CD4-positive, CD25-positive, alpha-beta regulatory T cell (primary cell): ENCODE measurements around the gene ANKRD44. TPM values are rescaled to one million over a fixed set of nuclear protein-coding genes. Genes with fewer than 3 reads are reported as not detected.
"Not testable (repeated sequence)": the region's sequence is repeated elsewhere in the genome, so short reads cannot be mapped to it uniquely, and the experiment has no call there.

ENCODE experiments used
- ATAC-seq, 2 donors: fragments of 150-1000 bp; cut with Tn5 transposase; one replicate each; pipeline ENCODE4 v1.10.0; 2021; ENCODE audit warnings: low read depth in 2 of 2, moderate number of reproducible peaks in 2 of 2, moderate library complexity in 1 of 2
- DNase-seq, 3 donors: peaks; one replicate each; pipeline versions ENCODE4 v3.0.0 to v3.0.0-alpha.2; 2012 to 2022; ENCODE audit warnings: mixed read lengths in 1 of 3
- H3K27ac ChIP-seq: one replicate; pipeline ENCODE4 v1.7.0; 2013; ENCODE audit warnings: mild to moderate bottlenecking, low read length; ENCODE audit not compliant: insufficient read depth, poor library complexity, severe bottlenecking
- H3K27me3 ChIP-seq: one replicate; pipeline ENCODE4 v1.7.0; 2013; ENCODE audit warnings: low read length; ENCODE audit not compliant: control insufficient read depth, insufficient read depth
- H3K36me3 ChIP-seq: one replicate; pipeline ENCODE4 v1.7.0; 2013; ENCODE audit warnings: mild to moderate bottlenecking, low read length, moderate library complexity; ENCODE audit not compliant: control insufficient read depth, insufficient read depth
- H3K4me1 ChIP-seq: 2 replicates; pipeline ENCODE4 v1.7.0; 2013; ENCODE audit warnings: mild to moderate bottlenecking, low read length; ENCODE audit not compliant: insufficient read depth, control insufficient read depth, poor library complexity, severe bottlenecking
- H3K4me3 ChIP-seq: one replicate; pipeline ENCODE4 v1.7.0; 2013; ENCODE audit warnings: low read depth, mild to moderate bottlenecking, low read length, moderate library complexity
- H3K9me3 ChIP-seq, 2 experiments: 1 replicate in 1 of 2; 2 replicates in 1 of 2; pipeline ENCODE4 v1.7.0; 2013; ENCODE audit warnings: low read length in 2 of 2, mild to moderate bottlenecking in 1 of 2, moderate library complexity in 1 of 2; ENCODE audit not compliant: control insufficient read depth in 2 of 2
- H3K27ac Mint-ChIP-seq, 3 donors: one replicate each; pipeline ENCODE4 v1.8.0; 2020 to 2022; ENCODE audit warnings: mild to moderate bottlenecking in 3 of 3, mixed read lengths in 3 of 3, moderate library complexity in 2 of 3
- H3K27me3 Mint-ChIP-seq: one replicate; pipeline ENCODE4 v1.8.0; 2022; ENCODE audit warnings: mild to moderate bottlenecking, mixed read lengths
- H3K36me3 Mint-ChIP-seq: one replicate; pipeline ENCODE4 v1.8.0; 2020; ENCODE audit warnings: mixed read lengths
- H3K4me1 Mint-ChIP-seq, 4 donors: one replicate each; pipeline ENCODE4 v1.8.0; 2020 to 2022; ENCODE audit warnings: mixed read lengths in 4 of 4, mild to moderate bottlenecking in 1 of 4
- H3K4me3 Mint-ChIP-seq, 4 donors: one replicate each; pipeline ENCODE4 v1.8.0; 2020 to 2022; ENCODE audit warnings: mild to moderate bottlenecking in 4 of 4, mixed read lengths in 4 of 4, moderate library complexity in 3 of 4
- H3K9me3 Mint-ChIP-seq, 7 donors: one replicate each; pipeline ENCODE4 v1.8.0; 2020 to 2022; ENCODE audit warnings: mixed read lengths in 7 of 7, mild to moderate bottlenecking in 3 of 7, moderate library complexity in 2 of 7
- polyA plus RNA-seq, 4 donors: library from polyadenylated mRNA; unstranded; fragments of 300-500 nt; fragmentation: Illumina TruSeq; gene quantifications; one replicate each; pipeline ENCODE4 v1.2.3, GENCODE V29; 2021
- total RNA-seq: library from RNA; stranded (reverse); gene quantifications from one replicate; pipeline ENCODE4 v1.2.3, GENCODE V29; 2022

Gene ANKRD44
- total and polyA plus RNA-seq, 5 donors from 2014 or later = 69.6 to 301 (median 85.0) TPM

DNA sequence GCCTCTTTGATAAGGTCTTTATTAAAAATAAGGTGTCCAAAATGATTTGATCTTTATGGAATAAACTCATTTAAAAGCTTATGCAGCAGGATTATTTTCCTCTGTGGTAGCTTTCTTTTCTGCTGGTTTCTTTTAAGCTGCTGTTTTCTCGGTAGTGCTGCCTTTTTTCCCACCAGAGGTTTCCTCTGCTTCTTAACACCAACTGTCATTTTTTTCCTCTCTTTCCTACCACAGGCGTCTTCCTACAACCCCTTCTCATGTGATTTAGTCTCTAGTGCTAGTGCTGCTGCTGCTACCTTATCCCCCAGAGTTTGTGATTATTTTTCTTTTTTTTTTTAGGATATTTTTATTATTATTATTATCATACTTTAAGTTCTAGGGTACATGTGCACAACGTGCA lies 281.9 kb downstream of the ANKRD44 start:
- peaks cover 71% of the 10 kb centered on the region for H3K36me3 Mint-ChIP-seq
- H3K36me3 ChIP-seq = peaks cover 77% of the 10 kb centered on the region

DNA sequence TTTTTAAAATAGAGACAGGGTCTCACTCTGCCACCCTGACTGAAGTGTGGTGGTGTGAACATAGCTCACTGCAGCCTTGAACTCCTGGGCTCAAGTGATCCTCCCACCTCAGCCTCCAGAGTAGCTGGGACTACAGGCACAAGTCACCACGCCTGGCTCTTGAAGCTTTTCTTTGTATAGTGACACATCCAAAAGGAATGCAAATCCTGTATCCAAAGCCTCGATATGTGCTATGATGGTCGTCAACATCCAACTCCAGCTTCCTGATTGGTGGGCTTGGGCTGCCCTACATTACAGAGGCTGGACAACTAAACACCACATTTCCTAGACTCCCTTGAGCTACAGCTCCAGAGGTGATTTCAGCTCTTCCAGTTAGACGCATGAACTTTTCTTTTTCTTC lies 282.4 kb downstream of the ANKRD44 start:
- Mint-ChIP-seq H3K4me3 (no peak overlapping the region), H3K36me3 (peaks cover 70% of the 10 kb centered on the region), H3K9me3 (peaks cover 0 to 5% (median 3%) of the 10 kb centered on the region in 7 donors), H3K27ac (peak overlapping the region; percentile 69 to 89 (median 83)), H3K27me3 (no peaks in the 10 kb centered on the region), H3K4me1 (peaks cover 29 to 33% (median 30%) of the 10 kb centered on the region in 4 donors)
- Histone ChIP-seq H3K27ac (no peak overlapping the region), H3K9me3 (no peaks in the 10 kb centered on the region), H3K27me3 (no peaks in the 10 kb centered on the region), H3K36me3 (peaks cover 77% of the 10 kb centered on the region), H3K4me3 (no peak overlapping the region), H3K4me1 (peaks cover 13% of the 10 kb centered on the region)
- ATAC-seq (no peak), DNase-seq (no peak)

More for the DNA sequence above, 281.9 kb downstream of the ANKRD44 start:
- Histone ChIP-seq H3K9me3 (no peaks in the 10 kb centered on the region), H3K4me1 (peaks cover 13% of the 10 kb centered on the region), H3K4me3 (no peak overlapping the region), H3K27ac (no peak overlapping the region), H3K27me3 (no peaks in the 10 kb centered on the region)
- Mint-ChIP-seq H3K4me1 (peaks cover 33 to 34% (median 33%) of the 10 kb centered on the region in 4 donors), H3K27me3 (no peaks in the 10 kb centered on the region), H3K27ac (peak overlapping the region; percentile 69 to 89 (median 83)), H3K4me3 (no peak overlapping the region), H3K9me3 (peaks cover 0 to 5% (median 1%) of the 10 kb centered on the region in 7 donors)
- ATAC-seq (no peak), DNase-seq (no peak)

DNA sequence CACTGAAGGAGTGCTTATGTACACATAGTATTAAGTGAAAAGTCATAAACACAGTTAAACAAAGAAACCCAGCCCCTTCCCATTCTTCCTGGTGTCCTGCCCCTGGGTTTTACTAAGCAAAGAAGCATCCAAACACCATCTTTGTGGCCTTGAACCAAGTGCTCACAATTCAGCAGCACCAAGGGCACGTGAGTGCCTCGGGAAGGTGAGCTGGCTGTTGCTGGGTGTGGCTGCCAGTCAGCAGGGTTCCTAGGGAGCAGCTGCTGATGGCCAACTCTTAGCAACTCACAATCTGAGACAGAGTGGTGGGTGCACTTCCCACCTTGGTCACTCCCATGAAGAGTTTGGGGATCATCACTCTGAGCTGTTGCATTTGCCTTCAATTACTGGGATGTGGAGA lies 286.4 kb downstream of the ANKRD44 start:
- Histone ChIP-seq H3K27ac (no peak overlapping the region), H3K4me1 (no peaks in the 10 kb centered on the region), H3K36me3 (peaks cover 63% of the 10 kb centered on the region), H3K9me3 (no peaks in the 10 kb centered on the region), H3K4me3 (no peak overlapping the region), H3K27me3 (no peaks in the 10 kb centered on the region)
- Mint-ChIP-seq H3K36me3 (peaks cover 71% of the 10 kb centered on the region), H3K4me1 (peaks cover 14 to 18% (median 17%) of the 10 kb centered on the region in 4 donors), H3K27me3 (no peaks in the 10 kb centered on the region), H3K4me3 (peak overlapping the region in 1 of 4 donors; percentile 21), H3K9me3 (peaks cover 0 to 5% (median 2%) of the 10 kb centered on the region in 7 donors), H3K27ac (peak overlapping the region in 1 of 3 donors; percentile 15)
- ATAC-seq = no peak
- DNase-seq = no peak

DNA sequence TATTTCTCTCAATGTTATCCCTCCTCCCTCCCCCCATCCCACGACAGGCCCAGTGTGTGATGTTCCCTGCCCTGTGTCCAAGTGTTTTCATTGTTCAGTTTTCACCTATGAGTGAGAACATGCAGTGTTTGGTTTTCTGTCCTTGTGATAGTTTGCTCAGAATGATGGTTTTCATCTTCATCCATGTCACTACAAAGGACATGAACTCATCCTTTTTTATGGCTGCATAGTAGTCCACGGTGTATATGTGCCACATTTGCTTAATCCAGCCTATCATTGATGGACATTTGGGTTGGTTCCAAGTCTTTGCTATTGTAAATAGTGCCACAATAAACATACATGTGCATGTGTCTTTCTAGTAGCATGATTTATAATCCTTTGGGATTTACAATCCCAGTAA lies 289.7 kb downstream of the ANKRD44 start:
- not testable (repeated sequence) for H3K27me3 Mint-ChIP-seq, H3K4me3 ChIP-seq, H3K9me3 Mint-ChIP-seq, DNase-seq, H3K27me3 ChIP-seq, ATAC-seq, H3K27ac ChIP-seq, H3K4me3 Mint-ChIP-seq, H3K9me3 ChIP-seq, H3K4me1 ChIP-seq
- H3K4me1 Mint-ChIP-seq = peaks cover 6 to 13% (median 12%) of the 10 kb centered on the region in 4 donors
- H3K27ac Mint-ChIP-seq = peak overlapping the region in 1 of 3 donors; percentile 72
- peaks cover 64% of the 10 kb centered on the region for H3K36me3 ChIP-seq
- H3K36me3 Mint-ChIP-seq = peaks cover 61% of the 10 kb centered on the region

DNA sequence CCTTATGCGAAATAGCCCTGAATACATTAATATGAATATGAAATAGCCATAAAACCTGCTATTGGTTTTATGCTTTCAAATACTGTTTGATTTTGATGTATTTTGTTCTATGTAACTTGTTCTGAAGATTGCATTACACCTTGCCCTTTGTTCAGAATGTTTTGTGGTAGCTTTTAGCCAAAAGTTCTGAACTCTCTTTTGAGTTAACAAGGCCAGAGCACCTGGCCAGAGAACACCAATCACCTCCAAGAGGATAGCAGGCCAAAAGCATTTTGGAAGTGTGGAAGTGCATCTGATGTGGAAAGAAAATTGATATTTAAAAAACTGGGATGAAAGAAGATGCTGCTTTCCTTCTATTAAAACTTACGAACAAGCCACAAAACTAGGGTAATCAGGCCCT lies 297.5 kb downstream of the ANKRD44 start:
- Histone ChIP-seq H3K27me3 (no peaks in the 10 kb centered on the region), H3K36me3 (peaks cover 77% of the 10 kb centered on the region), H3K9me3 (no peaks in the 10 kb centered on the region), H3K27ac (no peak overlapping the region), H3K4me3 (no peak overlapping the region), H3K4me1 (no peaks in the 10 kb centered on the region)
- no peak for DNase-seq
- Mint-ChIP-seq H3K9me3 (no peaks in the 10 kb centered on the region), H3K4me3 (no peak overlapping the region), H3K27ac (peak overlapping the region in 2 of 3 donors; percentile 37 to 83), H3K4me1 (peaks cover 11 to 22% (median 17%) of the 10 kb centered on the region in 4 donors), H3K27me3 (no peaks in the 10 kb centered on the region), H3K36me3 (peaks cover 48% of the 10 kb centered on the region)
- ATAC-seq = no peak

DNA sequence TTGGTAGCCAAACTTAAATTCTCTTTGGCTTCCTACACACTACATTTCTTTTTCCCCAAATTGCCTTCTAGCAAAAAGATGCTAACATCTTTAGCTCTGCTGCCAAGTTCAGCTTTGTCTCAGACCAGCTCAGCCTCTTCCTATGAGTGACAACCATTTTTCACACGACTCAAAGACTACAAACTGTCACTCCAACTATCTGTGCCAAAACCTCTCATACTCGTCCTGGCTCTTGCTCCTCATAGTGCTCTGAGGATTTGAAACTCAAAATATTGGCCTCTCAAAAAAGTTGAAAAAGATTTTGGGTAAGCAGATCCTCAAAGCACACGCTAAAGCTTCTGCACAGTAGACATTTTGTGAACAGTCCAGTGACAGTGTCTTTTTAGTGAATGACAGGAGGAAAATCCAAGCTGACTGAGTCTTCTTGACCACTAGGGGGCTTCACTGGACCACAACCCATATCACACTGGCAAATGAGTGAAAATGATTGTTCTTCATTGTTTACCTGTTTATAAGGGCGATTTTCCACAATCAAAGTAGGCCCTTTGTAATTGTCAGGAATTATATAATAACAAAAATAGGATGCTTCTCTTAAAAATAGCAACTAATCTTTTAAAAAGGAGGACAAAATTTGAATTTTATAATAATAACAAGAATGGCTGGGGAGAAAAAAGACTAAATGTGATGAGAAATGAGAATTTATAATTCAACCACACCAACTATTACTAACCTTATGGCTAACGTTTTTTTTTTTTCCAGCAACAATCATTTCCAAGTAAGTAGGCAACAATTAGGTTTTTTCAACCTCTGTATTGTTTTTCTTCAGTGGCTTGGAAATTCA lies 298.6 kb downstream of the ANKRD44 start:
- no peaks in the 10 kb centered on the region for H3K4me1 ChIP-seq
- H3K27ac Mint-ChIP-seq = peak overlapping the region in 2 of 3 donors; percentile 37 to 52
- peaks cover 53% of the 10 kb centered on the region for H3K36me3 Mint-ChIP-seq
- no peak overlapping the region for H3K4me3 Mint-ChIP-seq
- peak in 2 of 3 donors; percentile 49 to 57 for DNase-seq
- no peaks in the 10 kb centered on the region for H3K9me3 ChIP-seq
- no peak overlapping the region for H3K4me3 ChIP-seq
- ATAC-seq = peak in 1 of 2 donors; percentile 46
- H3K4me1 Mint-ChIP-seq = peaks cover 12 to 23% (median 17%) of the 10 kb centered on the region in 4 donors
- H3K36me3 ChIP-seq = peaks cover 80% of the 10 kb centered on the region
- no peak overlapping the region for H3K27ac ChIP-seq
- H3K27me3 ChIP-seq = no peaks in the 10 kb centered on the region
- H3K27me3 Mint-ChIP-seq = no peaks in the 10 kb centered on the region
- no peaks in the 10 kb centered on the region for H3K9me3 Mint-ChIP-seq

DNA sequence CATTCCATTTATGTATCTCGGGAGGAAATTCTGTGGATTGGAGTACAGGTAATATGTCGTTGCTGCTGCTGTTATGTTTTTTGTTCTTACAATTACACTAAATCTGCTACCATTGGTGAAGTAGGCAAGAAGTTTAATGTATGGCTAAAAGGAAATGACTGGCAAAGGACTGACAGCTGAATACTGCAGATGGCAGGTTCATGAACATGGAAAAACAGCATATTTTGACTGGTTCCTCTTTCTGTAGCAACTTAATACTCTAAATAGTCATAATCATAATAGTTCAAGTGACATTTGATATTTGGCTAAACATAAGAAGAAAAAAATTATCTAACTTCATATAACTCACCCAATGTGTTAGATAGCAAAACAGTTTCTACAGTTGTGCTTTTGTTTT lies 299.6 kb downstream of the ANKRD44 start:
- H3K27ac ChIP-seq = no peak overlapping the region
- H3K27ac Mint-ChIP-seq = peak overlapping the region in 2 of 3 donors; percentile 17 to 20
- peaks cover 82% of the 10 kb centered on the region for H3K36me3 ChIP-seq
- H3K4me1 Mint-ChIP-seq = peaks cover 12 to 22% (median 16%) of the 10 kb centered on the region in 4 donors
- no peak for ATAC-seq
- no peaks in the 10 kb centered on the region for H3K9me3 Mint-ChIP-seq
- H3K36me3 Mint-ChIP-seq = peaks cover 61% of the 10 kb centered on the region
- no peak for DNase-seq
- no peak overlapping the region for H3K4me3 ChIP-seq
- no peaks in the 10 kb centered on the region for H3K9me3 ChIP-seq
- no peaks in the 10 kb centered on the region for H3K27me3 ChIP-seq
- no peaks in the 10 kb centered on the region for H3K27me3 Mint-ChIP-seq
- no peaks in the 10 kb centered on the region for H3K4me1 ChIP-seq
- no peak overlapping the region for H3K4me3 Mint-ChIP-seq
